Lung (tissue), 12 donors: ENCODE results near the gene PTPRU. TPM values are rescaled to one million over a fixed set of nuclear protein-coding genes. Genes with fewer than 3 reads are reported as not detected.

ENCODE experiments used
- ATAC-seq: fragments of 200-7000 bp; cut with Tn5 transposase; one replicate; pipeline ENCODE4 v1.9.1; 2020; ENCODE audit warnings: moderate number of reproducible peaks; ENCODE audit not compliant: insufficient read depth, low FRiP score
- DNase-seq, 3 donors: peaks; one replicate each; pipeline ENCODE4 v3.0.0-alpha.2; 2013 to 2017
- H3K27ac ChIP-seq, 2 donors: one replicate each; pipeline ENCODE4 v1.5.1; 2013; ENCODE audit warnings: mild to moderate bottlenecking in 2 of 2, moderate library complexity in 2 of 2, control low read depth in 1 of 2, inconsistent platforms in 1 of 2, low read depth in 1 of 2, low read length in 1 of 2
- H3K27me3 ChIP-seq, 3 donors: one replicate each; pipeline ENCODE4 v1.5.1; 2013; ENCODE audit warnings: low read length in 2 of 3; ENCODE audit not compliant: control insufficient read depth in 3 of 3, insufficient read depth in 3 of 3
- H3K36me3 ChIP-seq, 4 donors: one replicate each; pipeline ENCODE4 v1.5.1; 2013; ENCODE audit warnings: low read length in 4 of 4, mild to moderate bottlenecking in 1 of 4, moderate library complexity in 1 of 4; ENCODE audit not compliant: control insufficient read depth in 4 of 4, insufficient read depth in 4 of 4
- H3K4me1 ChIP-seq, 5 donors: one replicate each; pipeline ENCODE4 v1.5.1; 2013; ENCODE audit warnings: low read length in 5 of 5, mild to moderate bottlenecking in 2 of 5, moderate library complexity in 1 of 5; ENCODE audit not compliant: control insufficient read depth in 5 of 5, insufficient read depth in 5 of 5
- H3K4me3 ChIP-seq: one replicate; pipeline ENCODE4 v1.5.1; 2013; ENCODE audit warnings: mild to moderate bottlenecking, control low read depth, moderate library complexity
- H3K9ac ChIP-seq, 2 donors: one replicate each; pipeline ENCODE4 v1.5.1; 2013; ENCODE audit warnings: low read length in 2 of 2, control low read depth in 1 of 2; ENCODE audit not compliant: insufficient read depth in 1 of 2
- H3K9me3 ChIP-seq, 4 donors: one replicate each; pipeline ENCODE4 v1.5.1; 2013; ENCODE audit warnings: low read length in 3 of 4, mild to moderate bottlenecking in 1 of 4, moderate library complexity in 1 of 4; ENCODE audit not compliant: control insufficient read depth in 4 of 4, insufficient read depth in 3 of 4
- CTCF ChIP-seq: IDR thresholded peaks from 2 replicates; pipeline ENCODE4 v1.5.1; 2012; ENCODE audit warnings: mild to moderate bottlenecking; ENCODE audit errors: control extremely low read depth, extremely low read depth
- WGBS, 2 donors: extraction: QIAGEN DNeasy Blood & Tissue Kit; methylation state at CpG; one replicate each; pipeline ENCODE4 v1.1.7; 2013; 5-methylcytosine and 5-hydroxymethylcytosine counted together
- polyA plus RNA-seq, 2 donors: library from polyadenylated mRNA; stranded (reverse); fragments of 200-250 nt; gene quantifications; one replicate each; pipeline ENCODE4 v1.2.1, GENCODE V29; 2013
- total RNA-seq, 2 donors: library from RNA; depleted of rRNA in 1 of 2; stranded (reverse); fragments of >200 nt in 1 of 2; gene quantifications; one replicate each; pipeline ENCODE4 v1.2.1, GENCODE V29; 2014 to 2021
- donor health status: control.
- donor health status: control.
- donor health status: Bipolar disorder and iron deficiency.
- donor health status: healthy.
- donor health status: DM: yes; HTN: yes; CAD: no.

The PTPRU gene
- total and polyA plus RNA-seq, 4 donors = 22.6 to 55.3 (median 32.9) TPM

GRCh38 chr1:29201595-29202051 lies 34.7 kb upstream of the PTPRU start:
- Histone ChIP-seq H3K27me3 (no peaks in the 10 kb centered on the region), H3K4me1 (peaks cover 2 to 16% (median 12%) of the 10 kb centered on the region in 5 donors), H3K27ac (peak overlapping the region in 1 of 2 donors; percentile 80), H3K4me3 (no peak overlapping the region), H3K9ac (no peak overlapping the region), H3K36me3 (peaks cover 7 to 22% (median 19%) of the 10 kb centered on the region in 4 donors), H3K9me3 (no peaks in the 10 kb centered on the region)
- DNase-seq = no peak
- no peak for TF ChIP-seq CTCF
- 65 to 82% methylated on average over 6 of the region's 6 CpGs for WGBS, 2 donors
- ATAC-seq = no peak

- Histone ChIP-seq H3K27ac (peak overlapping the region; percentile 80 to 81), H3K9me3 (no peaks in the 10 kb centered on the region), H3K9ac (peak overlapping the region in 1 of 2 donors; percentile 71), H3K36me3 (peaks cover 7 to 23% (median 18%) of the 10 kb centered on the region in 4 donors), H3K4me3 (no peak overlapping the region), H3K4me1 (peaks cover 2 to 16% (median 12%) of the 10 kb centered on the region in 5 donors), H3K27me3 (no peaks in the 10 kb centered on the region)
- 54 to 77% methylated on average over 1 of the region's 1 CpG for WGBS, 2 donors
- peak; percentile 66 to 85 (median 82) for DNase-seq
- peak; percentile 23 for ATAC-seq
- no peak for TF ChIP-seq CTCF
These were observed 34.3 kb upstream of the PTPRU start for GRCh38 chr1:29202053-29202452.

- peak; percentile 88 for ATAC-seq
- Histone ChIP-seq H3K9me3 (no peaks in the 10 kb centered on the region), H3K4me1 (peaks cover 2 to 16% (median 12%) of the 10 kb centered on the region in 5 donors), H3K27me3 (no peaks in the 10 kb centered on the region), H3K36me3 (peaks cover 7 to 23% (median 17%) of the 10 kb centered on the region in 4 donors), H3K4me3 (no peak overlapping the region), H3K27ac (peak overlapping the region; percentile 80 to 81), H3K9ac (peak overlapping the region in 1 of 2 donors; percentile 71)
- WGBS, 2 donors = 24 to 36% methylated on average over 14 of the region's 14 CpGs
- TF ChIP-seq CTCF = peak; percentile 98
- peak; percentile 95 to 99 (median 98) for DNase-seq
These were observed 33.6 kb upstream of the PTPRU start for GRCh38 chr1:29202584-29203340.
